Stimulated activated CD8-positive, alpha-beta memory T cell treated with anti-CD3 and anti-CD28 coated beads, Interleukin-7, amount 100 ng/mL, for 4 hours (primary cell): ENCODE results near the gene NDNF.

Experiments used
- DNase-seq, 2 donors: peaks; one replicate each; pipeline ENCODE4 v3.0.0-alpha.2; 2020; ENCODE audit warnings: low read depth in 2 of 2

The NDNF gene

DNA sequence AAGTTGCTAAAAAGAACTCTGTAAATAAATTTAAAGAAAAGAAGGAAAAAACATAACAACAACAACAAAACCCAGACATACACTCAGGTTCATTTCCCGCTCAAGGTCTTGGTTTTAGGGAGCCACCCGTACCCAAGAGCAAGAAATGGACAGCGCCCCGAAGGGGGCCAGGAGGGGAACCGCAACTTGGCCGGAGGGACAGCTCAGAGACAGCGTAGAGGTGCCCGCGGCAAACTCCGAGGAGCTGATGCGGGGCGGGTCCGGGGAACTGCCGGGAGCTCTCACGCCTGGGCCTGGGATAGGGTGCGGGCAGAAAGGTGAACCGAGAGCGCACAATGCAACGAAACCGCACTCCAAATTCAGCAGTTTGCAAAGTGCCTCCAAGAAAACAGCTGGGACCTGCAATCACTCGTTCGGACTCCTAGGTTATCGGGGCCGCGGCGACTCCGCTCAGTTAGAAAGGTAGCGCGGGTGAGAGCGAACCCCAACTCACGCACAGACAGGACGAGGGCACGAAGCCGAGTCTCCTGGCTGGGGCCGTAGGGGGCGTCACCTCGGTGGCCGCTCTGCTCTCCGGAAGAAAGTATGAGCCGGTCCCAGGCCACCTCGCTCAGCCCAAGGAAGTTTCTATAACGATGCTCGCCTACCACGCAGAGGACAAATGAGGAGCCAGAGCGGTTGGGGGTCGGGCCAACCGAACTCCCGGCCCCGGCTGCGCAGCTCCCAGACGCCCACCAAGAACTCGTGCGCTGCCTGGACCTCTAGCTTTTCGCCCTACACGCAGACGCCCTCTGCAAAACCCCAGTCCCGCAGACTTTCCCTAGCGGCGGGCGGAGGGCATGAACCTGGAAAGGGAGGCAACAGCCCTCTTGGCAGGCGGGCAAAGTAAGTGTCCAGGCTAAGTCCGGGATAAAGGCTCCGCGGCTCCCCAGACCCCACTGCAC, 1.4 kb downstream of the NDNF start:
- DNase-seq: no peak

DNA sequence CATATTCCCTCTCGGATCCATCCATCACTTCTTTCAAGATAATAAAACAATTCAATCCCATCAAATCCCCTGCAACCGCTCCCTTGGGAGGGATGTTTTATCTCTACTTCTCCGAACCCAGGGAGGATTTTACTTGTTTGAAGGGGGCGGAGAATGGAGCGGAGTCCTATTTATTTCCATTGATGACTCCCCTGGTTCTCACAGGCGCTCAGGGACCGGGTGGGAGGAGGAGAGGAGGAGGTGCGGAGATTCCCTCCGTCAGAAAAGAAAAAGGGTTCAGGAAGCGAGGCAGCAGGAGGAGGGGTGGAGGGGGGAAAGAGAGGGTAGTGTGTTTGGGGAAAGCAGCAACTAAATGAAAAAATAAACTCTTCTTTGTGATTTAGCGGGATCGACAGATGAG, 2.1 kb downstream of the NDNF start:
- DNase-seq: no peak

DNA sequence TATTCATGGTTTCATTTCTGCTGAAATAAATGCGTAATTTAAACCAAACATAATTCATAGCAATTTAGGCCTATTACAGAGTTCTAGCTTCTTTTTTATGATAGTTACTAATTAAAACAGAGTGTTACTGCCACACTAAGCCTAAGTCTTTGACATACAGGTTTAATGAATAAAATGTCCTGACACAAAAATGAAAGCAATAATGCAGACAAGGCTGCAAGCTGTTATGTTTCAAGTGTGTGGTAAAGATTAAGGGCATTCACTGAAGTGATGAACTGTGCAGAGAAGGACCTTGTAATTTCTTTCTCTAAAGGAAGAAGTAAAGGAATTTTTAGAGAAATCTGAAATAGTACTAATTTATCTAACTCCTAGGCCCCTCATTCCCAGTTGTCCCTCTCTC, 2.9 kb downstream of the NDNF start:
- no peak for DNase-seq

DNA sequence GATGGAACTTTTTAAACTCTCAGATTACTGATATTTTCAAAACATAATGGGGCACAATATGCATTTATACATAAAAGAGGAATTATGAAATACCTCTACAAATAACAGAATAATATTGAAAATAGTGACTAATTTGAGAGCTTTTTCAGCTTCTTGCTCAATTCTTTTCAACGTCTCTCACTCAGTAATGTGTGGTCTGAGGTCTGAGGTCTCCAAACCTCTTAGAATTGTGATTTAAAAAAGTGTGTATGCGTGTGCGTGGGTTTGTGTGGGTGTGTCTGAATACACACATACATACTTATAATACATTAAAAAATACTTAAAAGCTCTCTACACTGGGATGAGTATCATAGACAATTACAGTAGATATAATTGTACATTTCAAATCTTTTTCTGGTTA, 7.9 kb downstream of the NDNF start:
- no peak for DNase-seq

DNA sequence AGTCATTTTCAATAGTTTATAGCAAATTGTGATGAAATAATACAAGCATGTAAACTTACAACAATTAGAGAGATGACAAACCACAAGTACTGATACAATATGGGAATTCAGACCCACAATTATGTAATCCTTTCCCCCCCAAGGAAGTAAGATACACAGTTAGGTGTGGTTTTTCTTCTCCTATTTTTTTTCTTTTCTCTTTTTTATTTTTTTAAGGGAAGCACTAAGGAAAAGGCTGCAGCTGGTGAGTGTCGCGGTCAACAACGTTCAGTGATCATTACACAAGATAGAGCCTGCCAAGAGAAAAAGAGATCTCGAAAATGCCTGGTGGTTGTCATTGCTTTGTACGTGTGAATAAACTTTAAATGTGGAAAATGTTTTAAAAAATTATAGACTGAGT, 9.8 kb downstream of the NDNF start:
- no peak for DNase-seq

DNA sequence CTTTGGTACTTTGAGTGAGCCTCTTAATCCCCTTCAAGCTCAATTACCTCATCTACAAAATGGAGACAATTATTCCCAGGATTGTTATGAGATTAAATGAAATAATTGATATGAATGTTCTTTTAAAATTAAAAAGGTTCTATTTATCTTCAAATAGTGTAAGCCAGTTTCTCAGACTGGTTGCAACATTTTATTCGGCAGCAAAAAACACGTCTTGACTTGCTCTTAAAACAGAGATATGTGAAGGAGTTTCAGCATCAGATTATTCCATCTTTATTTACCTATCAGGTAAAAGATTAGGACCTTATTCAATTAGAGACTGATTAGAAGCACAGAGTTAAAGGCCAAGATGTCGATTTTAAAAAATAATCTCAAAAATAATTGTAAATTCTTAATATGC, 10.5 kb downstream of the NDNF start:
- DNase-seq: no peak

DNA sequence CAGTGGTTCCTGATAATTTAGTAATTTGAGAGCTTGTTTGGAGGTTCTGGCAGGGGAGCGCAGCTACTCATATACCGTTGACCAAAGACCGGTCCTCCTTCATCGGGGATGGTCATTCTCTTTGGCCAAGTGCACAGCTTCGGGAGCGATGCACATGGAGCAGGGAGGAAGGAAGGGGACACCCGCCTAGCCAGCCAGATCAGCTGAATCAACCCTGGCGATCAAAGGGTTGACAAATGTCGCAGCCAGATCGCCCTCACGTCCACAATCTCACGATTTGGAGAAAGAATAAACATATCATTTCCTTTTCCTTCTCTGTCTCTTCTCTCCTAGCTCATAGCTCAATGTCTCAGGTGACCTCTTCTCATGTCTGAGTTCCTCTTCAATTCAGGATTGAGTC, 11.1 kb downstream of the NDNF start:
- no peak for DNase-seq

DNA sequence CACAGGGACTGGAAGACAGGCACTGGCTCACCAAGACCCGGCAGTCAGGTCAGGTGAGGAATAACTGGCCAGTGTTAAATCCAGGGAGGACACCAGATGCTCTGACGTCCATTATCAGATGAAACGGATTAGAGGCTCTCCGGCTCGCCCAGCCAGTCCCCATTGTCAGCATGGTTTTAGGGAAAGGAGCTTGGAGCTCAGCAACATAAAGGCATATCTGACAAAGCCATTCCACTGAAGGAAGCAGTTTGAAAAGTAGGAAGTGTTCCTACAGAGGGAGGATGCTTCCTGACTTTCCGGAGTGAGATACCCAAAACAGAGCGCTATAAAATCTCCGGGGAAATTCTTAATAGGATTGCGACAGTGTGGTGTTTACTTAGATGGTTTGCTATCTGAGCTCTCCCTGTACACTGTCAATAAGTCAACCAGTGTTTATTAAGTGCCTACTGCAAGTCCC, 14.8 kb downstream of the NDNF start:
- no peak for DNase-seq

DNA sequence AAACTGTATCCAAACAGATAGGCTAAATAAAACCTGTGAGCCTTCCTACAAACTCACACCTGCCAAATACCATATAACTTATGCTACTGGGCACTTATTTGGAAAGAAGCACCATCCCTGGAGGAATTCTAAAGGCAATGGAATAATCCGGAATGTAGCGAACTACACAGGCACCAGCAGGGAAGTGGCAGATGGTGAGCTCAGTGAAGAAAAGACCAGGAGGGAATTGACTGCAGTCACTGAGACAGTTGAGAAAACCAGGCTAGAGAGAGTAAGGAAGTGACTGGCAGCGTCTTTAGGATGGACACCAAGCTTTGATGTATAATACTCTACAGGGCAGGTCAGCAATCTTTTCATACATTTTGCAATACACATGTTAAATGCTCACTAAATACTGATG, 16.3 kb downstream of the NDNF start:
- no peak for DNase-seq

DNA sequence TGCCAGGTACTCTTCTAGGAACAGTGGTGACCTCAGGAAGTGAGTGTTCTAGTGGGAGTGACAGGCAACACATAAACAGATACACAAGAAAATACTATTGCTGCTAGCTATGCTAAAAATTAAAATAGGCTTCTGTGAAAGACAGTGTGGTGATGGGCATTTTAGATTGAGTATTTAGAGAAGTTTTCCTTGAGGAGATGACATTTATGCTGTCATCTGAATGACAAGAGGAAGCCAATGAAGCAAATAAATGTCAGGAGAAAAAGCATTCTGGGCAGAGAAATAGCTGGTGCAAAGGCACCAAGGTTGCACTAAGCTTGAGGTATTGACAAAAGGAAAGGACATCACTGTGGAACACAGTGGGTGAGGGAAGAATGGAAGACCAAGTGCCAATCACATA, 18.0 kb downstream of the NDNF start:
- DNase-seq: no peak

DNA sequence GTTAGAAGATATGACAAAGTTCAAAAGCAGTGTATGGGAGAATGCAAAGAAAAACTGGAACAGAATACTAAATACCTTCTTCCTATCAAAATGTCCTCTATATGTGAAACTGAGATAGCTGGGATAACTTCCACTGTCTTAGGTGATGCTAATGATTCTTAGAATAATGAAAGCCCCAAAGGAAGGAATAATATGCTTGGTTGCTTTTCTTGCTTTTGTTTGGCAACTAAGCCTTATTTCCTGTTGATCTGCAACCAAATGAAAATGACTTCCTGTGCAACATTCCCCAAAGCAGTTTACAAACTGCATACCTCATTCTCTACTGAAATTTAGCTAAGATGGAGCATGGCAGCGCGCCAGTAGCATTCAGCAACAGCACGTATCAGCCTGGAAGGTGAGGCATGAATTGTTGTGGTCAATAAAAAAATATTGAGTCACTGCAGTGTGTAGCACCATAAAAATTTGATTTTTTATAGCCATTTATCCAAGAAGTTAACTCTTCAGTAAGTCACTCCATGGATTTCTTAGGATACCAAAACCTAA, 18.7 kb downstream of the NDNF start:
- DNase-seq: no peak

DNA sequence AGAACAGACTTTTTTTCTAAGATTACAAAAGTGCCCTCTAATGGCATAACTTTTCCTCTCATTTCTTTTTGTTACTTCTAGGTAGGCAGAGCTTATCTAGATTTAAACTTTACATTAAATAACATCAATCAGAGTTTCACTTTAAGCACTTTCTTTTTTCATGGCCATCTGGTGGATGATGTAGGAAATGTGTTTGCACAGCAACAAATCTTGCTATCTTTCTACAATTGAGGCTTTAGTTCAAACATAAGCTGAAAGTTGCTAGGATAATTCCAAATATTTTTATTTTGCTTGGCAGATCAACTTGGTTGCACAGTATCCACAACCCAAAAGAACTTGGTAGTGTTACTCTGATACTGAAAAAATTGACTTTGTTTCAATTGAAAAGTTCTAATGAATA, 22.0 kb downstream of the NDNF start:
- DNase-seq: no peak

DNA sequence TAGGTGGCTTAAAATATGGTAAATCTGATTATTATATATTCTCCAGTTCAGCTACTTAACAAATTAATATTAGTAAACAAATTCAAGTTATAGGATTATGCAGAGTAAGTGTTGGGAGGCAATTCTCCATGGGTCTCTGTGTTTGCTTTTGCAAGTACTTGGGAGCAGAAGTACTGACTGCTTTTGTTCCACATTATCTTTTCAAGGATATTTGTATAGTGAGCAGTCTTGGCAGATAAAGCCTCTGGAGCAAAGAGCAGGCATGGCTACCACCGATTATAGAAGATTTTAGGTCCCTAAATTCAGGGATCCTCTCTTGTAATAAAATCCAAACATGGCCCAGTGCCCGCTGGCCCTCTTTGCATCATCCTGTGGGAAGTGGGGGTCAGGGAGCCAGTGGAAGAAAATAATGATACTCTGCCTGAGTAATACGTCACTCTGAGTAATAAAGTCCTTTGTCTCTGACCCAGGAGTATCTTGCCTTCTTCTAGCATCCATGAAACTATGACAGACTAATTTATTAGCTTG, 23.2 kb downstream of the NDNF start:
- no peak for DNase-seq

DNA sequence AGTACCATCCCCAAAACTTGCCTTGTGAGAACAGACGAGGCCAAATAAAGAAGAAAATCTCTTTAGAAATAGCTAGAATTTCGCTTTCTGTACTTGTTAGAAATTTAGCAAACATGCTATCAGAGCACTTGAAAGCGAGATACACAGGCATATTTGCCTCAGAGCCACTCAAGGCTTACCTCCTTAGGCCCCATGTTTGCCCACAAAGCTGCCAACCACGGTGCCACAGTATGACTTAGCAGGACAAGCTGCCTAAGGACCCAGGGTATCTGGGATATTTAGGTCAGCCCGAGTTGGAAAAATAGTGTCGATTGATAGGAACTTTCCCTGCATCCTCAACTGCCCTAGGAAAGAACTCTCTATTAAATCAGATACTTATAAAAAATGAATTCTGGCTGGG, 24.2 kb downstream of the NDNF start:
- DNase-seq: no peak

DNA sequence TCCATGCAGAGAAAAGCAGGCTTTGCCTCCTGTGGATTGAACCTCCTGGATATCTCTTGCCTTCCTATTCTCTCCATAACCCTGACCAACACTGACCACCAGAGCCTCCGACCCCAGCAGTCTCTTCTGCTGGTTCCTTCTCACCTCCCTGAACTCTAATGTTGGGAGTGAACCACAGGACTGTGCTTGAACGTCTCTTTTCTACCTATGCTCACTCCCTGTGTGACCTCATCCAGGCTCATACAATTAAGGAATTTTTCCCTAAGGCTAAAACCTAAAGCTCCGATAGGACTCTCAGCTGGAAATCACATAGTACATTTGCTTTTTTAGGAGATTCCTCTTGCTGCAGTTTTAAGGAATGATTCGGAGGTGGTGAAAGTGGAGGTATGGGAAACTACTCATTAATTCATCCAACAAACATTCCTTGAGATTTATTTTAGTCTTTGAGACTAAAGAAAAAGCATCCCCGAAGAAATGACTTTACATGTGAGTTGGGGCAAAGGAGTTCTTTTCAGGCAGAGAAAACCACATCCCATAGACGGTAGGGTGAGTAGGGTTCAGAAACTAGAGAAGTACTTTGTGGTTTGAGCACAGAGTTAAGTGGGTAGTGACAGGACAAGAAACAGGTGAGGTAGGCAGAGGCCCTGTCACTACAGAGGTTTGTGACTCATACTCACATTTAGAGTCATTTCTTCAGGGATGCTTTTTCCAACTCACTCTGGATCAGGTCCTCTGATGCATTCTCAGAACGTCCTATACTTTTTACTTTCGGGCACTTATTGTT, 30.8 kb downstream of the NDNF start:
- no peak for DNase-seq

DNA sequence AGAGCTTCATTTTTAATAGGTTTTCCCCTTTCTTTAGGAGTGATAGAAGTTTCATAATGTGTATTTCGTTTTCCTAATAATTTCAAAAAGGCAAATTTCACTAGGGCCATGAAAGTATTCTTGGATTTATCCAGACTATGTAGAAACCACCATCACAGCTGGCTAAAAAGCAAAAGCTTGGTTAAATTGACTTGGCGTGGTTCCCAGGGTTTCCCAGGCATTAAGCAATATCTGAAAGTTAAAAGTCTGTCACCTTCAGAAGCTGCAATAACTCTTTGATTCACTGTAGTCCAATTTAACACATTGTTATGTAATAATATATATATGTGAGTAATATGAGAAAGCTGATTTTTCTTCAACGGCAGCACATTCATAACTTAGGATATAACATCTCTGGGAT, 38.3 kb downstream of the NDNF start:
- no peak for DNase-seq

DNA sequence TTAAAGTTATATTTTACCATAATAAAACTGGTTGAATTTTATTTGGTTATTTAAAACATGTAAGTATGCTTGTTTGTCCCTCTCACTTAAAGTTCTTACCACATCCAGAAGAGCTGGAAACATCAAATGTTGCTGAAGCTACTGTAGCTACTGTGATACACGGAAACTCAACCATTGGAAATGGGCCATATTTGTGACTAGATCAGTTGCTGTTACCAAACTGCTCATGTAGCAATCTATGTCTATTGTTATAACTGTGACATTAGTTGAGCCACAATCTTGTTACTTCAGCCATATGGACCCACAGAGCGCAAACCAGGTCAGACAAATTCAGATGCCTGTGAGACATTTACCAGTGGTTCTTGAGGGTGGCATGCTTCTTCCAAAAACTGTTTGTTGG, 41.6 kb downstream of the NDNF start:
- DNase-seq: no peak

DNA sequence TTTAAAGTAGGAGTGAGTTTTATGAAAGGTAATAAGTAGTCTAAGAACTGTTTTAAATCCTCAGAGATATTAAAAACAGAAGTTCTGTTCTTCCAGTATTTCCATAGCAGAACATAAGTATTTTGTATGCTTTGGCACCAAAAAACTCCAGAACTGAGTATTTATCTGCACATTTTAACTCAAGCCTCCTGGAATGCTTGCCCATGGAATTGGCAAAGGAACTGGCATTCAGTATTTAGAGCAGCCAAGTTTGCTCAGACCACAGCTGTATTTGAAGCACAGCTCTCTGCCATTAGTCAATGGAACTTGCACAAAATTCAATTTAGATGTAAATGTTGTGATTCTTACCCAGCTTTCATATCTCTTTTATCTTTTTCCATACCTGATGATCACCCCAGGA, 42.2 kb downstream of the NDNF start:
- DNase-seq: no peak

DNA sequence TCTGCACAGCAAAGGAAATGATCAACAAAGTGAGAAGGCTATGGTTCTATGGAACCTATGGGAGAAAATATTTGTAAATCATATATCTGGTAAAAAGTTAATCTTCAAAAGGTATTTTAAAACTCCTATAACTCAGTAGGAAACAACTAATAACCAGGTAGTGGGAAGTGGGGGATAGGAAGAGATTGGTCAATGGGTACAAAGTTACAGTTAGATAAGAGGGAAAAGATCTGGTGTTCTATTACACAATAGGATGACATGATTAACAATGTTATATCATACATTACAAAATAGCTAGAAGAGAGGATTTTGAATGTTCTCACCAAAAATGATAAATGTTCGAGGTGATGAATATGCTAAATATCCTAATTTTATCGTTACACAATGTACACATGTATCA, 46.3 kb downstream of the NDNF start:
- DNase-seq: no peak

DNA sequence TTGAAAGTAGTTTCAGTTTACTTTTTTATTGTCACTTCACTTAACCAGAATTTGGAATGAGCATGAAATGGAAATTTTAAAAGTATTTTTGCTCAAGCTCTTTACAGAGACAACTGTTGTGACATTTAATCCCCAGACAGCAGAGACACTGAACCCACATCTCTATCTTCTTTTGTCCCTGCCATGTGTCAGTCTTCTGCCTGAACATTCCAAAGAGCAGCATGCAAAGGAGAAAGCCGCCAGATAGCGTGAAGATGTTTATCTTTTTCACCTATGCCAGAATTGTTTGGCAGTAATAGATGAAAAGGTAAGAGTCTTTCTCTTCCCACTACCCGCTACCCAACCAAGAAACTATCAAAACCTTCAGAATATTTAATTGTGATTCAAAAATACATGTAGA, 46.8 kb downstream of the NDNF start:
- no peak for DNase-seq

DNA sequence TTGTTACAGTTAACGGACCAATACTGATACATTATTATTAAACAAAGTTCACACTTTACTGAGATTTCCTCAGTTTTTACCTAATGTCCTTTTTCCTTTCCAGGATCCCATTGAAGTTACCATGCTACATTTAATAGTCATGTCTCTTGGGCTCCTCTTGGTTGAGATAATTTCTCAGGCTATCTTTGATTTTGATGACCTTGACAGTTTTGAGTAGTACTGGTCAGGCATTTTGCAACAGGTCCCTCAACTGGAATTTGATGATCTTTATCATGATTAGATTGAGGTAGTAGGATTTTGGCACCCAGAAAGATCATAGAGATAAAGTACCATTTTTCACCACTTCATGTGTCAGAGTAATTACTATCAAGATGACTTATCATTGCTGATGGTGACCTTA, 53.8 kb downstream of the NDNF start:
- no peak for DNase-seq

DNA sequence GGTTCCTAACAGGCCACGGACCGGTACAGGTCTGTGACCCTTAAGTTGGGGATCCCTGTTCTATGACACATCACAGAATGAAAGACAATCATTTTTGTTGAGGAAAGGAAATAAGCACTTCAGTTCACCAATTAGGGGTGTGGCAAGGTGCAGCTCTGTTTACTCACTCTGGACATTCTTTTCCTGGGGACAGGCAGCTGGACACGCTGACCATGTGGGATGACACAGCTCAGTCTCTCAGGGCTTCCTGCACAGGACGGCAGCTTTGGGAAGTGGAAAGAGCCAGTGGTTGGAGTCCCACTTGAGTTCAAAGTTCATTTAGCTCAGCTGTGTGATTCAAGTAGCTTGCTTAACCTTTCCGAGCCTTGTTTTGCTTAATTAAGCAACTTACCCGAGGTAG, 55.7 kb downstream of the NDNF start:
- DNase-seq: no peak

DNA sequence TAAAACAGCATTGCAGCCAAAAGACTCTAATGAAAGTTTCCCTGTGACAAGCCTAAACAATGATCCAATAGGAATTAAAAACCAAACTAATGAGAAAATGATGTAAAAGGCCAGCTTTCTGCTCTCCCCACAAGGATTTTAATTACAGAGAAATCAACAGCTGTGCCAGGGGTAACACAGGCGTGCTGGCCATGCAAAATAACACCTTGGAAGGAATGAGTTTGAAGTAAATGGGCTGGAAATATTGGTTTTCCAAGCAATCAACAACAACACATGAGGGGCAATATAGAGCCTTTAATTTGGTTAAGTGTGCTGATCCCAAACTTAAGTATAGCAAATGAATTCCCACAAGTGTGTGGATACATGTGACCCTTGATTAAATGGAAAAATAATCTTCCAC, 56.9 kb downstream of the NDNF start:
- DNase-seq: no peak
